GM19043 (cell line): Measurements from ENCODE around the gene CORO2A.

Source experiments
- ATAC-seq: cut with Tn5 transposase; IDR thresholded peaks from one replicate; pipeline ENCODE4 v1.9.1; 2021; ENCODE audit warnings: low read depth; ENCODE audit not compliant: unreplicated experiment

The CORO2A gene

DNA sequence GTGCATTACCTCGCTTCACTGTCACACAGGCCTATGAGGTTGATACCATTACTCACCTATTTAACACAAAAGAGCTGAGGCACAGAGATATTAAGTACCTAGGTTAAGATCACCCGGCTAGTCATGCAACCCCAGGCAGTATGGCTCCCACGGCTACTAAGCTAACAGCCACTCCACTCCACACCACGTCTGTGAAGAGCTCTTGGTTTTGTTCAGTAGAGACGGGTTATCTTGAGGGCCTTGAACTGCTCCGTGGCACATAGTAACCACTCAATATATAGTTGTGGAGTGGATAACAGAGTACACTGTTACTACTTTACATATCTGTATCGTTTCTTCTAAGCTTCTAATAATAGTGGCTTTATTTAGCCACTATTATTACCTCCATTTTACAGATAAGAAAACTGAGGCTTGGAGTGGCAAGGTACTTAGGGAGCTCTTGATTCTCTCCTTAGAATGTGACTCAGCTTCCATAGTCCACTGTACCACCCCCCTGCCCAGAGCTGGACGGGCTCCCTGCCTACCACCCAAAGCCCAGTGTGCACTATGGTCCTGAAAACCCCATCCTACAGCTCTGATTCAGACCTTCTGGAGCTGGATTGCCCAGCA lies 1.0 kb upstream of the CORO2A start:
- ATAC-seq, result no peak

DNA sequence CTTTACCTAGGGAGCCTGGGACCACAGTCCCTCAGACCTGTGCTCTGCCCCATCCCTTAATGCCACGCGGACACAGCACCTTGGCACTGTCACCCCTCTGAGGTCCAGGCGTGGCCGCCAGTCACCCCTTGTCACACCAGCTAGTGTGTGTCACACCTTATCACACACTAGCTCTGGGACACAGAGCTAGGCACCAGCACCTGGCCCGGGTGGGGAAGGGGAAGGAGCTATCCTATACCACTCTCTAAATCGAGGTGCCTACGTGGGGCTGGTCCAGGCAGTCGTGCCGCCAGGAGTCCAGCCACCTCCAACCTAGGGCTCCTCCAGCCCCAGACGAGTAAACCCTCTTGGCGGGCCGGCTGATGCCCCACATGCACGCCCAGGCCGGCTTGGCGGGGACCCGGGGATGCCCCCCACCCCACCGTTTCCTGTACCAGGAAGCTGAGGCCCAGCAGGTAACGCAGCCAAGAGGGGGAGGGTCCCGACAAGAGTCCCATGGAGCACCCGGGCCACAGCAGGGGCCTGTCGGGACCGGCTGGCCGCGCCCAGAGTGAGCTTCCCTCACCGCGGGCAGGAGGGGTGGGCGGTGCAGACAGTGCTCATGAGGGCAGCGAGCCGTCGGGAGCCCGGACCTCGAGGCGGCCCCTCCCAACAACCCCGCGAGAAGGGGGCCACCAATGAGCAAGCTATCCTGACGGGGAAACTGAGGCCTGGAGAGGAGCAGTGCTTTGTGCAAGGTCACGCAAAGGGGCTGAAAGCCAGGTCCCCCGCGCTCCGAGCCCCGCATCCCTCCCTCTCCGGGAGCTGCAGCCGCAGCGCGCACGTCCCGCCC lies 550 bp downstream of the CORO2A start:
- ATAC-seq, result no peak

DNA sequence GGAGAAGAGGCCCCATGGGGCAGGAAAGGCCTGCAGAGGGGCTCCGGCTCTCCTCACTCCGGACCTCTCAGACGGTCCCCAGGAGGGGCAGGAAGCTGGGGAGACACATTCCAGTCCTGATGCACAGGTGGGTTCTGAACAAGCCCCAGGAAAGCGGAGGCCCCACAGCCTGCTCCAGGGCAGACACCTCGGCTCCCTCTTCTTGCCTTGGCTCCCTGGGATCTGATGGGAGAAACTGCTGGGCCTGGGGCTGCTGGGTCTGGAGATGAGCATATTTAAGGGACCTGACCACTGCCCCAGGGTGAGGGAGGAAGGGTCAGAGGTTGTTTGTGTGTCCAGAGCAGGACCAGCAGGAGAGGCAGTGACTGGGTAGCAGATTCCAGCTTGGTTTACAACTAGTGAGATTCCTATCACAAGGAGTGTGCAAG lies 1.2 kb downstream of the CORO2A start:
- no peak for ATAC-seq

DNA sequence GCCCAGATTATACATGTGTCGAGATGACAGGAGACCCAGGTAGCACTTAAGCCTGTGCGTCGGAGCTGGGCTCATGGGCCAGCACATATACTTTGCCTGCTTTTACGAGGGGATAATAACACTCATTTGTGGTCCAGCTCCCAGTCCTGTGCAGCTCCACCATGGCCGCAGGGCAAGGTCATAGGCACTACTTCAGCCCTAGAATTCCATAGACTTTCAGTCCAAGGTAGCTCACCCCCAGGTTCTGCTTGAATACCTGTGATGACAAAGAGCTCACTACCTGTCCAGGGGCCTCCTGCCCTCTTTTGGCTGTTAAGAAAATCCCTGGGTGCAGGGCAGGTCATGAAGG lies 1.7 kb downstream of the CORO2A start:
- no peak for ATAC-seq

DNA sequence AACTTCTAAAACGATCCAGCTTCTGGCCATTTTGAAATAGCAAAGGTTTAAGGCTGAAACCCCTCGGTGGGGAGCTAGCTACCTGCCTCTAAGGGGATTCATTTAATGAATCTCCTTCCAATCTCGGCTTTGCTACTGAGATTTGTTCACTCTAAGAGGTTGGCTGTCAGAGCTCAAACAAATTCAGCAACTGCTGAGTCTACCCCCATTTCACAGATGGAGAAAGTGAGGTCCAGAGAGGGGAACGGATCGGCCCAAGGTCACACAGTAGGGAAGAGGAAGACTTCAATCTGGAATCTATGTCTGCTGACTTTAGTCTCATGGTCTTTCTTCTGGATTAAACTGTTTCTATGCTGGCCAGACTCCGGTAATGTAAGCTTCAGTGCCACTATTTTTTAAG lies 3.0 kb downstream of the CORO2A start:
- no peak for ATAC-seq

DNA sequence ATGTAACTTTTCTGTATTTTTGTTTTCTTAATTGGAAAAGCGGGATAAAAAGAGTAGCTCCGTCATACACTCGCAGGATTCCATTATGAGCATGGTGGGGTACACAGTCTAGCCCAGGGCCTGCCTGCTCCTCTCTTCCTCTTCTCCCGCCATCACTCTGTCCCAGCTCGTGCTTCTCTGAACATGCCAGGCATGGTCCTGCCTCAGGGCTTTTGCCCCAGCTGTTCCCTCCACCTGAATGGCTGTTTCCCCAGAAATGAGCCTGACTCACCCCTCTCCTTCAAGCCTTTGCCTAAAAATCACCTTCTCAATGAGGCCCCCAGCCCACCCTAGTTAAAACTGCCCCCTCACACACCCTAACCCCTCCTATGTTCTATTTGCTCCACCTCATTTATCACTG lies 4.5 kb downstream of the CORO2A start:
- no peak for ATAC-seq

DNA sequence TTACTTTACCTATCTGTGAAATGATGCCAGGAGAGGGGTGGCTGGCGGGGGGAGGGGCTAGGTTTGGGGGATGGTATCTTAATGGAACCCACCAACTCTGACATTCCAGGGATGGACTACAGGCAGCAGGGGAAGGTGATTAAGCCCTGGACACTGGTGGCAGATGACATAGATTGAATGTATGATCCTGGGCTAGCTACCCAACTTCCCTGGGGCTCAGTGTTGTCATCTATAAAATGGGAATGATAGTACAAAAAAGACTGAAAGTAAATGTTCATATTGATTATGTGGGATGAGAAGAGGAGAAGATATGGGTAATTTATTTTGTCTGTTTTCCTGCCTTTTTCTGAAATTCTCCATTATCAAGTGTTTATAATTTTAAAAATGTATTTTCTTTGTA lies 6.2 kb downstream of the CORO2A start:
- ATAC-seq, result no peak

DNA sequence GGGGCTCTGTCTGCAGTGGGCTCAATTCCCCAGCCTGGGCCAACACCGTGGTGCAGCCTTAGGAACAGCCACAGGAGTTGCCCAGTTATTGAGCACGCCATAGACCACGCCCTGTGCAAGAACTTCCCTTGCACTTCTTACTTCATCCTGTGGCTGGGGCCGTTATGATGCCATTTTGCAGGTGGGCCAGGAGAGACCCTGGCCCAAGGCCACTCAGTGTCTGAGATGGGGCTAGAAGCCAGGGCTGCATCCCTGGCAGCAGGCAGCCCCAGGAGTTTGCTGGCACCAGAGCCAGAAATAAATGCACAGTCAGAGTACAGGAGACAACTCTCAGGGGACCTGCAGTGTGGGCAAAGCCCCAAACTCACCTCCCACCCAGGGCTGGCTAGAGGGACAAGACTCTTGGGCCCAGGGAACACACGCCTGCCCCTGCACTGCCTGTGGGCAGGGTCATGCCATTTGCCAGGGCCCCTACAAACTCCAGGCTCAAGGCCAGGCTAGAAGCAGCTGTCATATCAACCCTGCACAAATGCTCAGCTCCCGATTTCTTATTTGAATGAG lies 6.7 kb downstream of the CORO2A start:
- no peak for ATAC-seq

DNA sequence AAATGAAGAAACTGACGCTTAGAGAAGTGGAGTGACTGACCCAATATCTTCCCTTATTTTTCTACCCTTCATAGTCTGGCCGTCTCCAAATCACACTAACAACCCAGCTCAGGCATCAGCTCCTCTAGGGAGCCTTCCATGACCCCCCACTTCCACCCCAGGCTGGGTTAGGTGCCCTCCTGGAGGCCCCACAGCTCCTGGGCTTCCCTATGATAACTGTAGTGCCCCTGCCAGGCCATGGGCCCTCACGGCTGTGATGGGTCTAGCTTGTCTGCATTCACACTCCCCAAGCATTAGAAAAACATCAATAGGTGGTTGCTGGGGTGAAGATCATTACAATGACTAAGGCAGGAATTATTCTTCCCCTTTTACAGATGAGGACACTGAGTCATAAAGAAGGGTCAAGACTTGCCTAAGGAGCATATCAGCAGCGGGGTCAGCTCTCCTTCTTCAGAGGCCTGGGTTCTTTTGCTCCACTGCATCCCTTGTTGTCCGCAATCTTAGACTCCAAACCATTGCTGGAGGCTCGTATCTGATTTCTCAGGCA lies 7.3 kb downstream of the CORO2A start:
- no peak for ATAC-seq

DNA sequence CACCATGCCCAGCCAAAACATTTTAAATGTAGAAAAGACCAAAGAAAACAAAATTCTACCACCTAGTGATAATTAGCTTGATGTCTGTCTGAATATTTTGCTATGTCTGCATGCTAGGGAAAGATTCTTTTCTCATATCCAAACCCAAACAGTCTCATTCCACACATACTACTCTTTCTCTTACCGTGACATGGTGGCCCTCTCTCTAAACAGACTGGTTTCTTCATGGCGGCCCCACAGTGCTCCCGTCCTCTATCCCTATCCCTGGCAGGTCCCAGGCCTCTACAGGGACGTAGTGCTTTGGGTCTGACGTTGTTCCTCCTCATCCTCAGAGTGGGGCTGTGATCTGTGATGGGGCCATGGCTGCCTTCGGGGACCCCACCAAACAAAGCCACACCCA lies 8.1 kb downstream of the CORO2A start:
- ATAC-seq, result no peak

DNA sequence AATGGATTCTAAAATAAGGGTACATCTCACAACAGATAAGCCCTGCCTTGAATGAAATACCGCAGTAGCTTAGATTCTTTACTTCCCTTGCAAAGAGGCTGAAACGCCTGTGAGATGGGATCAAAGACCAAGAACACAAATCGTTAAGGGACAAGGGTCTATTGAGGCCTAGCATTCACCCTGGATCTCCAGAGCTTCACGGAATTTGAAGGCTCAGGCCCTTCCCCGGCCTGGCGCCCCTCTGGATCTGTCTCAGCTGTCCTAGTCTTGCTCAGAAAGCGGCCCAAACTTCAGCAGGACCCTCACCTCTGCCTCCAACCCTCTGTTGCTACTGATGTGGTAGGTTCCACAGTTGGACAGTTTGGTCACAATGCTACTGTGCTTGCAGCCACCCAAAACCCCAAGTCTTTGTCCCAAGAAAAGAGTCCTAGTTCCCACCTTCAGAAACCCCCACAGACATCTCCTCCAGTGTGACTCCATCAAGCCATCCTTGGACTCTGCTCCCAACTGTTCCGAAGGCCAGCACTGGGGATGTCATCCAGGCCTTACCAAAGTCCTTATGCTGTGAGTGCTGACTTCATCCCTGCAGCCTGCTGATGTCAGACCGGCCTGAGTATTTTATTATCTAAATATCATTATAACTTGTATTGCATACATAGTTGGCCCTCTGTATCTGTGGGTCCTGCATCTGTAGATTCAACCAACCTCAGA lies 9.4 kb downstream of the CORO2A start:
- ATAC-seq, result no peak

DNA sequence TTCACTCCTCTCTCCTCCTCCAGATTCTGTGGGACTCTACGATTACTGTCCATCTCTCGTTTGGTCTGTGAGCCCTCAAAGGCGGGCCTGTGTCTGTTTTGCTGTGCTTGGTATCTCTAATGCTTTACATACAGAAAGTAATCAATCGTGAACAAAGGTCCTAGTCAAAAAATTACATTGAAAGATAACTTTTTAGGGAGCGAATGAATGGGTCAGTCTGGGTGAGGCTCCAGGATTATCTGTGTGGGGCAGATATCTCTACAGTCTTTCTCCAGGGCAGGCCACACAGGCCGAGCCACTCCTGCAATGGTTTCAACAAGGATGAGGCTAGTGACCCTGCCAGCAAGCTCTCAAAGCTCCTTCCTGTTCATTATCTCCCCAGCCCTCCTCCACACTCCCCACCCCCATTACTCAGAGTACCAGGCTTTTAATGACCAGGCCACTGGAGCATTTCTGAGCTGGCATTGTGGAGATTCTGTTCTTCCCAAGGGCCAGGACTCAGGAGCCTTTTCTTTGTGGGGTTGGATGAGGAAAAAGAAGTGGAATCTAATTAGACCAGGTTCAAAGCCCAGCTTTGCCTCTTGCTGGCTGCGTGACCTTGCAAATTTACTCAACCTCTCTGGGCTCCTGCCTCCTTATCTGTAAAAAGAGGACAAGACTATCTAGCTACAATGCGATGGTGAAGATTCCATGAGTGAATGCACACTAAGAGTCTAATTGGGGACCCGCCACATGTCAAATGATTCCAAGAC lies 10.2 kb downstream of the CORO2A start:
- no peak for ATAC-seq

DNA sequence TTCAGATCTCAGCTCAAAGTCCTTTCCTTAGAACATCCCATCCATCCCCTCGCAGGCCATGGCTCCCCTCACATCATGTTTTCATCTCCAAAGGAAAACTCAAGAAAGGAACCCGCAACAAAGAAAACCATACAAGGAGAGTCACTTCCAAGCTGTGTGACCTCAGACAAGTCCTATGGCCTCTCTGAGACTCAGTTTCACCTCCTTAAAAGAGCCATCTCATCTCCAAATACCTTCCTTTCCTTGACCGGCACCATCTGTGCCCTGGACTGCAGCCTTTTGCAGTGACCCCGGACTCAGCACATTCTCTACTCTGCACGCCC lies 10.7 kb downstream of the CORO2A start:
- no peak for ATAC-seq

DNA sequence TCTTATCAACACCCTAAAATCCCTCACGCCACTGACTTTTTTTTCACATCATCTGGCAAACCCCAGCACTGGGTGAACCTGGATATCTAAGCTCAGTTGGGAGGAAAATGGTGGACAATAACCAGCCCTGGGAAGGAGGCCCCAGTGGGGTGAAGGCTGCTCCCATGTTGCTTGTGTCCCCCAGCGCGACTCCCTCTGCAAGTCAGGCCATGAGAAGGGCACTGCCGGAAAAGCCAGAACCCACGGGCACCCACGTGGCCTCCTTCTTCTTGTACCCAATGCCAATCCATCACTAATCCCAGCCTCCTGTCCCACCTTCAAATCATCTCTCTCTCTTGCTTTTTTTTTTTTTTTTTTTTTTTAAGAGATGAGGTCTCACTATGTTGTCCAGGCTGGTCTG lies 11.4 kb downstream of the CORO2A start:
- no peak for ATAC-seq

DNA sequence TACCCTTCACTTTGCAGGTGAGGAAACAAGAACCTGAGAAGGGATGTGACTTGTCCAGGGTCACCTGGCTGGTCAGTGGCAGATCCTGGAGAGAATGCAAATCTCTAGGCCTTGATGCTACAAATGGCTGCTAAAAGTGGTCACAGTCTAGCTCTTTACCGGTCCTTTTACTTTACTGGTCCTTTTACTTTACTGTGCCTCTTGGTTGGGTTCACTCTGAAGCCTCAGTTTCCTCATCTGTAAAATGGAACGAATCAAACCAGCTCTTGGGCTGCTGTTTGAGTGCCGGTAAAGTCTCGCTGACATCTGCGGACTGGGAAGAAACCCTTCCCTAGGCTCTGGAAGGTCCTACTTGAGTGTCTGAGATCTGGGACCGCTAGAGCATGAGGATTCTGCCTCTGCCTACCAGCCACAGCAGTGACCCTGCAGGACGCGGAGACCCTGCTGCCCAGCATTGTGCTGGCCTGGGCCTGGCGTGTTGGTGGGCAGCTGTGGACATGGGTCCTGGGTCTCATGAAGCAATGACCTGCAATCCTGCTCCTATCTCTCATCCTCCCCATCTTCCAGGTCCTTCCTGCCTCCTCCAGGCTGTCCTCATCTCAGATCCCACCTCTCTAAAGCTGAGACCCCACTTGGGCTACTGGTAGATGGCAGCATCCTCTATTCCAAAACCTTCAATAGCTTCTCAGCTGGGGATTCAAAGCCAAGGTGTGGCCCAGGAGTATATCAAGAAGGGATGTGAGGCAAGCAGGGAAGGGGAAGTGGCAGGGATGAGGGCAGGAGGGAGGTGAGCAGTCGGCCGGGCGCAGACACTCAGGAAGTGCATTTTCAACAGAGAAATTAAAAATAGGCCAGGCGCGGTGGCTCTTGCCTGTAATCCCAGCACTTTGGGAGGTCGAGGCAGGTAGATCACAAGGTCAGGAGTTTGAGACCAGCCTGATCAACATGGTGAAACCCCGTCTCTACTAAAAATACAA lies 13.3 kb downstream of the CORO2A start:
- no peak for ATAC-seq

DNA sequence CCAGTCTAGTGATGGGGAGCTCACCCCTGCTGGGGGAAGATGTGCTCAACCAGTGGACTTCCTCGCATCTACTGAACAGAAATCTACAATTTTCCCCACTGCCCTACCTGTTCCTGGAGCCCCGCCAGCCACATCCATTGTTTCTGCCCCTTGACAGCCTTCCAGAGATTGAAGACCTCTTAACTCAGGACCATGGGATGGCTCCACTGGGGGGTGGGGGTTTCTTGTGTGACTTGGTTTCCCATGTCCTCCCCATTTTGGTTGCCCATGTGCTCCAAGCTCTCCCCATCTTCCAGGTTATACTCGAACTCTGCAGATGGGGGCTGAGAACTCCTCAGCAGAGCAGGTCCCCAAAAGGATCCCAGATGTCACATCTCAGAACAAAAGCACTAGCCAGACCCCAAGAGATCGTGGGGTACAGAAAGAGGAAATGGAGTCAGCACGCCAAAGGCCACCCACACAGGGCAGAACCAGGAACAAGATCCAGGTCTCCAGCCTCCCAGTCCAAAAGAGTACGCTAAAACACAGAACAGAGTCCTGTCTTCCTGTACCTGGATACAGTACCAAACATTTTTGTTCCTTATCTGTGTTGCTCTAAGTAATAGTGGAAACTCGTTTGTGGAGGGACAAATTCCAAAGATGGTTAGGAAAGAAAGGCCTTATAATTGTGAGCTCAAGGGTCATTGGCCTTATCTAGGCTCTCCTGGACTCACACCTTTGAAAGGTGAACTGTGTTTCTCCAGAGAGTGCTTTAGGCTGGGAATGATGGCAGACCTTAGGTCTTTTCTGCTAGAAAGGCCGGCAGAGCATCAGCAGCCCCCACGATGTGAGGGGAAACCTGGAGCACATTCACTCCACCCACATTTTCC lies 15.8 kb downstream of the CORO2A start:
- no peak for ATAC-seq

DNA sequence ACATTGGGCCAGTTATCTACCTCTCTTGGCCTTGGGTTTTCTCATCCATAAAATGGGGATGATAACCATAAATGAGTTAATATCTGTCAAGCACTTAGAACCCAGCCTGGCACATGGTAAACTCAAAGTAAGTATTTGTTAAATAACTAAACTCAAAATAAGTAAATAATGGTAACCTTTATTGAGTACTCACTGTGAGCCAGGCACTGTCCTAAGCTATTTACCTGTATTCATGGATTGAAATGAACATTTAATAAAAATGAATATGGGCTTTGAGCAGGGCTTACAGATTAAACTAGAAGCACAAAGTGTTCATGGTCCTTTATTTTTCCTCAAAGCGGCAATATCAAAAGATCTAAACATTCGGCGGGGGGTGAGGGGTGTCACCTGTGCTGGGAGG lies 16.7 kb downstream of the CORO2A start:
- ATAC-seq, result no peak

DNA sequence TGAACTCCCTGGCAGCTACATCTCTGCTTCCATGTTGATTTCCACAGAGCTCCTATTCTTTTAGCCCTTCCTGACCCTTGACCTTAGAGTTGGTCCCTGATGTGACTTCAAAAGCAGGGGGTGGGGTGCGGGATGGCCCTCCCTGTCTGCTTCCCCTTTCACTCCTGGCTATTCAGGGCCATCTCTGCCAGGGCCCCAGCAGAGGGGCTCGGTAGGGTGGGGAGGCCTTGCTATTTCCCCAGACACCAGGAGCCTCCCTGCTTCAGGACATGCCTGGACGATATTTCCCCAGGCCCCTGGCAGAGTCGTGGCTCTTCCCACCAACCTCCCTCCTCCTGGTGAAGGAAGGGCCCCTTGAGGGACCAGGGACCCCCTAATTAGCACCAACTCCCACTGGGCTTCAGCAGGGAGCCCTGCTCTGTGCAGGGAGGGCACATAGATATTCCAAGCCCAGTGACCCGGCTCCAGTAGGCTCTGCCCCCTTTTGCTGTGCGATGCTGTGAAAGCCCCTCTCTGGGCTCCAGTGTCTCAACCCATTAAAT lies 17.3 kb downstream of the CORO2A start:
- no peak for ATAC-seq
